Pons (tissue), 1 donor: ENCODE results near the gene ADGRG6.

Experiments
- DNase-seq: peaks from one replicate; pipeline ENCODE4 v3.0.0-alpha.2; 2016; ENCODE audit warnings: low spot score

The ADGRG6 gene

GRCh38 chr6:142376800-142377496, 75.1 kb downstream of the ADGRG6 start:
- DNase-seq = no peak

GRCh38 chr6:142377497-142377848, 75.7 kb downstream of the ADGRG6 start:
- no peak for DNase-seq

- DNase-seq = peak; percentile 47
These were observed 76.5 kb downstream of the ADGRG6 start for GRCh38 chr6:142378138-142378875.

DNA sequence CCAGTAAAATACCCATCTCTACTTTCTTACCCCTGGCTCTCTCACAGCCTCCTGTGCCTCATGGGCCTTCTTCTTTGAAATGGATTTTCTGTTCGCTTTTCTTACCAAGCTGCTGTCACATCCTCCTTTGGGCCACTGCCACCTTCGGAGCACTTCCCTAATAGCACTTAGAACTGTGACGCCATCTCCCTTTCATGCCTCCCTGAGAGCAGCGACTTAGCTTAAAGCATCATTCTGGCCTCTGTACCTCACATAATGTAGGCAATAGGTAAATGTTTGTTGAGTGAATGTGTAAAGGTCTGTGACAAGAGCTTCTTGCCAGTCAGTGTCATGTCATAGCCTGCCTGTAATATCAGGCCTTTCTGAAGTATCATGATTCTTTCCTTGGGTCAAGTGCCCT, 78.8 kb downstream of the ADGRG6 start:
- DNase-seq = peak; percentile 17

DNA sequence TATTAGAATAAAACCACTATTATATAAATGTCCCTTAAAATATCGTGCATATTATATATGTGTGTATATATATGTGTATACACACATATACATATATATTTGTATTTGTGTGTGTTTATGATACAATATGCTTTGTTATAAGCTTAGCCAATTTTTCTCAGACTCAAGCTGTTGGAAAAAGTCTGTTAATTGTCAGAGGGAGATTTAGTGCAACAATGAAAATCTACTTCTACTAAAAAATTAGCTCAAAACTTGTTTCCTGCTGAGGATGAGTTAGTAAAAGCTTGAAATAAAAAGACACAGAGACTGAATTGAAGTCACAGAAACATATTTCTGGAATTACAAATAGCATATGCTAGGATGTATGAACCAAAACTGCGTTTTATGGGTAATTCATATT, 79.4 kb downstream of the ADGRG6 start:
- no peak for DNase-seq

- no peak for DNase-seq
These were observed 80.1 kb downstream of the ADGRG6 start for GRCh38 chr6:142381845-142382378.

DNA sequence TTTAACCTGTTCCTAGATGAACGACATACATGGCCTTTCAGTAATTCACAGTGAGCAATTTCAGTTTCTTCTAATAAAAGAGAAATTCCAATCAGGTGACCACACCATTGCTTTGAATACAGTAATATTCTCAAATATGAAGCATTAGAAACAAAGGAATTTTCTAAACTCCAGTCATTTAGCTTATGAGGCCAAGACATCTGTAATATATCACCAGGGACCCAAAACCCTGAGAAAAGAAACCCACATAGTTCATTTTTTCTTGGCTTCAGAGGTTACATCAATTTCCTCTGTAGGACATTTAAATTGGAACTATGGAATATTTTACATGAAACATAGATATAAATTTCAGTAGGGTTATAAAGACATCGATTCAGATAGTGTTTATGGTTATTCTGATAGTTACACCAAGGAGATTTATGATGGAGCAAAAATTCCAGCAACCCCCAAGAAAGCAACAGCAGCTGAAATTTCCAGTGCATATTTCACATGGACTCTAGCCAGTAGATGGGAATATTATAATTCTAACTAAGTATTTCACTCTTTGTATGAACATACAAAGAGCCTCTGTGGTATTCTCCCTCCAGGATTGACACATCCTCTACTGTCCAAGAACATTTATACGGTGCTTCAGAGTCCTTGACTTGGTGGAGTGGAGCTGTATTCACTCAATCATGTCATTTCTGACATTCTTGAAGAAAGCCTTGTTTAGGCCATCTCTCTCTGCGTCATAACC, 82.9 kb downstream of the ADGRG6 start:
- DNase-seq = no peak

GRCh38 chr6:142385352-142385751, 83.5 kb downstream of the ADGRG6 start:
- no peak for DNase-seq

DNA sequence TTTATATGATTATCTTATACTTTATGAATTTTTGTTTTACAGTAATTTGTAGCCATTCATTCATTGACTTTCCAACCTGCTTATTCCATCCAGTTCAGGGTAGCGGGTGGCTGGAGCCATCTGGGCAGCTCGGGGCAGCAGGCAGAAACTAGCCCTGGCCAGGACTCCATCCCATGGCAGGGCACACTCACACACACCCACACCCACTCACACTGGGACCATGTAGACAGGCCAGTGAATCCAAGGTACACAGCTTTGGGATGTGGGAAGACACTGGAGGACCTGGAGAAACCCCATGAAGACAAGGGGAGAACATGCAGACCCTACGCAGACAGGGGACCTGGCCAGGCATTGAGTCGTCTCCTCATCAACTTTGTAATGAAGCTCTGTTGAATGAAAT, 84.8 kb downstream of the ADGRG6 start:
- DNase-seq = no peak

DNA sequence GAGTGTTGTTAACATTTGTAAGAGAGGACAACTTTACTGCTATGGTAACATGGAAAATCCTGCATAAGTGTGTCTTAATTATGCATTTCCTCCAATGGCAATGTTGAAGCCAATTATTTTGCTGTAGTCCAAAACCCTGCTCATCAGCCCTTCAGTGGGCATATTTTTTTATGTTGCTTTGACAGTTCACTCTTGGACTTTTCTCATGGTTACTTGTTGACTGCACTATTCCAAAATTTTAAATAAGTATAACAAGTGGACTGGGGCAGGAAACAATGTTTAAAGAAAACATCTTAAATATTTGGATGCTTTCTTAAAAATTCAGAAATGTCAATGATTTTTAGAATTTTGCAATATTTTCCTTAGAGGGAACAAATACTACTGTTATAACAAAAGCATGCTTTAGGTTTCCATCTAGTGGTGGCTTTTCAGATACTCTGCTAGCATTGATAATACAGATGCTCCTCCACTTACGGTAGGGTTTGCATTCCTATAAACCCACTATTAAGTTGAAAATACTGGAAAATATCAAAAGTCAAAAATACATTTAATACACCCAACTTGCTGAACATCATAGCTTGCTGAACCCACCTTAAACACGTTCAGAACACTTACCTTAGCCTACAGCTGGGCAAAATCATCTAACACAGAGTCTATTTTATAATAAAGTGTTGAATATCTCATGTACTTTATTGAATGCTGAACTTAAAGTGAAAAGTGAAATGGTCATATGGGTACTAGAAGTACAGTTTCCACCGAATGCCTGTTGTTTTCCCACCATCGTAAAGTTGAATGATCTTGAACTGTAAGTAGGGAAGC, 86.4 kb downstream of the ADGRG6 start:
- DNase-seq = peak; percentile 79

DNA sequence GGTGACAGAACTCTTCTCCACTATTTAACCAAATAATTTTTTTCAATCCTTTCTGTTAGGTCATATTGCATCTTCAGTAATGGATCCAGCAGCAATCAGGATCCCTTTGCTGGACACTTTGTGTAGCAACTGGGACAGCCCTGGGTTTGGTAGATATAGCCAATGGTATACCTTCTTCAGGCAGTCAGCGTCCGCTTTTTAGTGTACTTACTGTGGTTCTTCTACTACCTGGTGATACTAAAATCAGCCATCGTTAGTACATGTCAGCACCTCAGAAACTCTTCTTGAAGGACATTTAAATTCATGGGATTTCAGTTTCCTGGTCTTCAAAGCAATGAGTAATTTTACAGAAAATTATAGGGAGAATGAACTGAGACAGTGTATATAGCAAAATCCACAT, 93.5 kb downstream of the ADGRG6 start:
- no peak for DNase-seq

GRCh38 chr6:142395768-142396231, 94.0 kb downstream of the ADGRG6 start:
- DNase-seq = no peak

DNA sequence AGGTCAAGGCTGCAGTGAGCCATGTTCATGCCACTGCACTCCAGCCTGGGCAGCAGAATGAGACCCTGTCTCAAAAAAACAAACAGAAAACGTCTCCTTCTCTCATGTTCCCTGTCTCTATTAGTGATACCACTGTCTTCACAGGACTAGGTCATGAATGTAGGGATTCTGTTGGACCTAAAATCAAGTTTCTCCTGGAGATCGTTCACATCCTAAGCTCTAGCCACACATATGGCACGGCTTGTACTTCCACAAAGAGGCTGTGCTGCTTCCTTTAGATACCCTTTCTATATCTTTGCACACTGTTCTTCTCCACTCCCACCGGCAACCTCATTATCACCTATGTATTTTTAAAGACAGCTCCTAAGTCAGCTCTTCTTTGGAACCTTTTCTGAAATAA, 96.5 kb downstream of the ADGRG6 start:
- no peak for DNase-seq

DNA sequence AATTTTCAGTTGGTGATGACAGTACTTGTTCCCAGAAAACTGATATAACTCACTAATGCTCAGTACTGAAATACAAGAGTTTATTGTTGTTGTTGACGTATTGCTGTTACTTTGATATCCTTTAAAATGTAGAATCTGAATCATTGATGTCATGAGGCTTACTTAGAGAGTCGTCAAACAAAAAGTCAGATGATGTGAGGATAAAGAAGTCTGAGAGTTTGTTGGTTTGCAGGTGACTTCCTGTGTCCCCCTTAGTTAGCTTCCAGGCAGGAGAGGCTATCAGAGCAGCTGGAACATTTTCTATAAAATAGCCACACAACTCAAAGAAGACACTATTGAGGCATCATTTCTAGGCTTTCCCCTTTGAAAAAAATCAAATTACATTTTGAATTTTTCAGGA, 97.9 kb downstream of the ADGRG6 start:
- DNase-seq = no peak

DNA sequence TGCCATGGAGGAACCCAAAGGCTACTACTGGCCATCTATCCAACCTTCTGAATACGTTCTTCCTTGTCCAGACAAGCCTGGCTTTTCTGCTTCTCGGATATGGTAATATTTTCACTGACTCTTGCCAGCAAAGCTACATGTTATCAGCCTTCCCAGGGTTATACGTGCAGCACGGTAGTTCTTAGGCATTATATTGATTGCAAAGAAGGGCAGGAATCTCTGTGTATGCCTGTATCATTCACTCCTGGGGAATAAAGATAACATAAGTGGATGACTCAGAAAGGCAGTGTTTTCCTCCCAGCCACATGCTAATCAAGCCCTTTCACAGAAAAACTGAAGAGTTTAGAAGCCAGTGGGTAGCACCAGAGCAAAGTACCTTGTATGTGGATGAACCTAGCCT, 98.7 kb downstream of the ADGRG6 start:
- no peak for DNase-seq

- no peak for DNase-seq
These were observed 100.0 kb downstream of the ADGRG6 start for GRCh38 chr6:142401838-142402237.

DNA sequence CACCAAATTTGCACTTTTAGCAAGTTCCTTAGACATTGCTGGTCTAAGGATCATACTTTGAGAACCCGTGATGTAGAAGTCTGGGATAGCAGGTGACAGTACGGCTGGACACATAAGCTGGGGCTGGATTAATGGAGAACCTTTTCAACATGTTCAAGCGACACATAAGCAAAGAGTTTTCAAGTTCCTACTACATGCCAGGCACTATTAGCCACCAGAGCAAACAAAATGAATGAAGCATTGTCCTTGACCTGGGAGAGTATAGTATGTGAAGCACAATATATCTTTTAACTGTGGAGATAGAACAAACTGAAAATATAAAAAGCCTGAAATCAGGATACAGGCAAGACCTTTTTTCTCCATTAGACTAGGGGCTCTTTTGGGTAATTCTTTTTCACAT, 102.9 kb downstream of the ADGRG6 start:
- DNase-seq = no peak

GRCh38 chr6:142406131-142406530, 104.3 kb downstream of the ADGRG6 start:
- DNase-seq = no peak

- DNase-seq = no peak
These were observed 106.0 kb downstream of the ADGRG6 start for GRCh38 chr6:142407685-142408273.

DNA sequence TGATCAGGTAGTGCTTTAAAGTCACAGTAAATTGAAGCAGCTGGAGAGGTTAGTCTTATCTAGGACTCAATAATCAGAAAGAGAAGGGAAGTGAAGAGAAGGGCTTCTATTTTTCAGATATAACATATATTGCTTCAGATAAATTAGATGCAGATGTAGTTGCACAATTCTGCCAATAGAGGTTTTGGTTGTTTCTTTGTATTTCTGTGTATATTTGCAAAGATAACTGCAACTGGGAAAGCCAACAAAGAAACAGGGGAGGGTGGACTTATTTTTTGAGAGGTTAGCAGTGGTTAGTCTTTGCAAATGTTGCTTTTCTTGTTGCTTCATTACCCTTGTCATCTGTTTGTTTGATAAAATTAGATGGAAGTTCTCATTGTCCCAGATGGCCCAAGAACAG, 106.6 kb downstream of the ADGRG6 start:
- no peak for DNase-seq

DNA sequence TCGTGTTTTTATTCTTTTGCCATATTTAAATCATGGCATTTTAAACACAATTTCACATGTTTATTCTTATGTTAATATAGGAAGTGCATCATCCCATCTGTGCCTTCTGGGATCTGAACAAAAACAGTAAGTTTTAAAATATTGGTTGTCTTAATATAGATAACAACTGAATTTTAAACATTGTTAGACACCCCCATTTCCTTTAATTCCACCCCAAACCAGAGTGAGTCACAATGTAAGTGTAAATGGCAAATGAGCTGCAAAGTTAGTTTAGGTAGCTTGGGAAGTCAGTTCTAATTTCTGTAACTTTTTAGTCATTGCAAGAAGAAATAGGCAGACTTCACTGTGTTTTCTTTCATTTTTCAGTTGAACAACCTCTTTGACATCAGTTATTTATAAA, 108.0 kb downstream of the ADGRG6 start:
- no peak for DNase-seq

GRCh38 chr6:142411145-142411544, 109.3 kb downstream of the ADGRG6 start:
- DNase-seq = no peak
